Parathyroid adenoma (tissue), 2 donors: ENCODE results near the gene NAP1L4.

ENCODE experiments used
- H2AFZ ChIP-seq: fragments of 300-600 bp; sonication (generic); one replicate; pipeline ENCODE4 v1.7.0; 2017; ENCODE audit warnings: antibody characterized with exemption, mild to moderate bottlenecking
- H3K27ac ChIP-seq: fragments of 300-600 bp; sonication (generic); one replicate; pipeline ENCODE4 v1.7.0; 2017
- H3K27me3 ChIP-seq: fragments of 300-600 bp; sonication (generic); one replicate; pipeline ENCODE4 v1.7.0; 2017; ENCODE audit warnings: low read length; ENCODE audit not compliant: control insufficient read depth, insufficient read depth
- H3K36me3 ChIP-seq: fragments of 300-600 bp; sonication (generic); one replicate; pipeline ENCODE4 v1.7.0; 2017; ENCODE audit warnings: low read length; ENCODE audit not compliant: control insufficient read depth, insufficient read depth
- H3K4me1 ChIP-seq: fragments of 300-600 bp; sonication (generic); one replicate; pipeline ENCODE4 v1.7.0; 2017; ENCODE audit warnings: control low read depth
- H3K4me2 ChIP-seq: fragments of 300-600 bp; sonication (generic); one replicate; pipeline ENCODE4 v1.7.0; 2017; ENCODE audit warnings: low read length
- H3K4me3 ChIP-seq: fragments of 300-600 bp; sonication (generic); one replicate; pipeline ENCODE4 v1.7.0; 2017; ENCODE audit warnings: low read depth, low read length
- H3K79me2 ChIP-seq: fragments of 300-600 bp; sonication (generic); one replicate; pipeline ENCODE4 v1.7.0; 2017; ENCODE audit warnings: control low read depth
- H3K9ac ChIP-seq: fragments of 300-600 bp; sonication (generic); one replicate; pipeline ENCODE4 v1.7.0; 2017; ENCODE audit warnings: mild to moderate bottlenecking
- H3K9me3 ChIP-seq: fragments of 300-600 bp; sonication (generic); one replicate; pipeline ENCODE4 v1.7.0; 2017; ENCODE audit warnings: low read length; ENCODE audit not compliant: control insufficient read depth
- CTCF ChIP-seq: fragments of 300-600 bp; sonication (generic); IDR thresholded peaks from one replicate; pipeline ENCODE4 v1.7.0; 2017; ENCODE audit warnings: antibody characterized with exemption, mild to moderate bottlenecking
- donor health status: primary hyperparathyroidism.

NAP1L4 gene

GRCh38 chr11:3011891-3012885, 20.1 kb upstream of the NAP1L4 start:
- H3K9ac ChIP-seq: no peak overlapping the region
- H3K4me1 ChIP-seq: no peaks in the 10 kb centered on the region
- H3K9me3 ChIP-seq: no peaks in the 10 kb centered on the region
- no peak overlapping the region for H2AFZ ChIP-seq
- no peak for TF ChIP-seq CTCF
- no peak overlapping the region for H3K4me3 ChIP-seq
- no peaks in the 10 kb centered on the region for H3K36me3 ChIP-seq
- no peak overlapping the region for H3K27ac ChIP-seq
- H3K4me2 ChIP-seq: no peak overlapping the region
- H3K79me2 ChIP-seq: no peaks in the 10 kb centered on the region
- no peaks in the 10 kb centered on the region for H3K27me3 ChIP-seq

DNA sequence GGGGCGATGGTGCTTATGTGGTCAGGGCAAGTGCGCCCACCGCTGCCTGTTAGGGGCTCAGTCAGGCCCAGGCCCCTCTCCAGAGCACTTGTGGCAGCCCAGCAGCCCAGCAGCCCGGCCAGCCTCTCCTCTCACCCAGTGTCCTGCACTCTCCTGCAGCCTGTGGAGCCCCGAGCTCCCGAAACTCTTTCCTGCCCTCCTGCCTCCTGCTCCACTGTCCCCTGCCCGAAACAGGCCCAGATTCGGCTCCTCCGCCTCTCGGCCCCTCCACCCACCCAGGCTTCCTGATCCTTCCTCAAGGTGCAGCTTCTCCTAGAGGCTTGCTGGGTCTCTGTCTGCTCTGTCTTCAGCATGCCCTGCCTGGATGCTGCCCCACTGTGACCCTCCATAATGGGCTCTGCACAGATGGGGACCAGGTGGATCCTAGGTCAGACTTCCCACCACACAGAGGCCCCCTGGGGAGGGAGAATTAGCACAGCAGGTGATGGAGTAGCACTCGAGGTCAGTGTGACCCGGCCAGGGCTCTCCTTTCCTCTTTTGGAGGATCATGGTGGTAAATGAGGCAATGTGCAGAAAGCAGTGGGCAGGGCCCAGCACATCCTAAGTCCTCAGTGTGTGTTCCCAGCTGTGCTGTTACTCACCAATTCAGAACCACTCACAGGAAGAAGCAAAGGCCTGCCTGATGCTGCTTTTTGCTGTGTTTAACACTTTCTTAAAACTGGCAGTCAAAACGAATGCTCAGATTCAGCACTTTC, 18.6 kb upstream of the NAP1L4 start:
- H2AFZ ChIP-seq: no peak overlapping the region
- H3K9me3 ChIP-seq: no peaks in the 10 kb centered on the region
- no peaks in the 10 kb centered on the region for H3K79me2 ChIP-seq
- H3K9ac ChIP-seq: no peak overlapping the region
- H3K4me1 ChIP-seq: no peaks in the 10 kb centered on the region
- no peak for TF ChIP-seq CTCF
- no peaks in the 10 kb centered on the region for H3K27me3 ChIP-seq
- no peak overlapping the region for H3K4me2 ChIP-seq
- H3K27ac ChIP-seq: no peak overlapping the region
- no peak overlapping the region for H3K4me3 ChIP-seq
- H3K36me3 ChIP-seq: no peaks in the 10 kb centered on the region

GRCh38 chr11:3010004-3010403, 17.9 kb upstream of the NAP1L4 start:
- Histone ChIP-seq H3K27me3 (no peaks in the 10 kb centered on the region), H2AFZ (no peak overlapping the region), H3K9ac (no peak overlapping the region), H3K79me2 (no peaks in the 10 kb centered on the region), H3K4me3 (no peak overlapping the region), H3K36me3 (no peaks in the 10 kb centered on the region), H3K9me3 (no peaks in the 10 kb centered on the region), H3K27ac (no peak overlapping the region), H3K4me1 (no peaks in the 10 kb centered on the region), H3K4me2 (no peak overlapping the region)
- TF ChIP-seq CTCF: no peak

DNA sequence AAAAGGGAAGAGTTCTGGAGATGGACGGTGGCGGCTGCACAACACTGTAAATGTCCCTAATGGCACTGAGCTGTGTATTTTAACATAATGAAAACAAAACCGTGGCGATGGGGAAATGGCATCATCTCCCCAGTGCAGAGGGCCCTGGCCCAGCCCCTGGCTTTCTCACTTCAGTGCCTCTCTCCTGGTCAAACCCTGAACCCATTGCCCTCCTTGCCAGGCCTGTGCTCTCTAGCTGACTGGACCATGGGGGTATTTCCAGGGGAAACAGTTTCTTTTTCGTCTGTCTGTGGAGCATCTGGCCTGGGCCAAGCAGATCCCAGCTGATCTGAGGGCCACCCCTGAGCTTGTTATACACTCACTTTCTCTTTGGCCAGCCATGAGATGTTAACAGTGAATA, 17.4 kb upstream of the NAP1L4 start:
- Histone ChIP-seq H3K4me2 (no peak overlapping the region), H3K4me3 (no peak overlapping the region), H3K27ac (no peak overlapping the region), H3K9ac (no peak overlapping the region), H3K36me3 (no peaks in the 10 kb centered on the region), H2AFZ (no peak overlapping the region), H3K4me1 (no peaks in the 10 kb centered on the region), H3K9me3 (no peaks in the 10 kb centered on the region), H3K79me2 (no peaks in the 10 kb centered on the region), H3K27me3 (no peaks in the 10 kb centered on the region)
- no peak for TF ChIP-seq CTCF
